Parathyroid adenoma (tissue), 2 donors: ENCODE data around the gene MCTS1.

Experiments used
- H2AFZ ChIP-seq: fragments of 300-600 bp; sonication (generic); one replicate; pipeline ENCODE4 v1.7.0; 2017; ENCODE audit warnings: antibody characterized with exemption, mild to moderate bottlenecking
- H3K27ac ChIP-seq: fragments of 300-600 bp; sonication (generic); one replicate; pipeline ENCODE4 v1.7.0; 2017
- H3K27me3 ChIP-seq: fragments of 300-600 bp; sonication (generic); one replicate; pipeline ENCODE4 v1.7.0; 2017; ENCODE audit warnings: low read length; ENCODE audit not compliant: control insufficient read depth, insufficient read depth
- H3K36me3 ChIP-seq: fragments of 300-600 bp; sonication (generic); one replicate; pipeline ENCODE4 v1.7.0; 2017; ENCODE audit warnings: low read length; ENCODE audit not compliant: control insufficient read depth, insufficient read depth
- H3K4me1 ChIP-seq: fragments of 300-600 bp; sonication (generic); one replicate; pipeline ENCODE4 v1.7.0; 2017; ENCODE audit warnings: control low read depth
- H3K4me2 ChIP-seq: fragments of 300-600 bp; sonication (generic); one replicate; pipeline ENCODE4 v1.7.0; 2017; ENCODE audit warnings: low read length
- H3K4me3 ChIP-seq: fragments of 300-600 bp; sonication (generic); one replicate; pipeline ENCODE4 v1.7.0; 2017; ENCODE audit warnings: low read depth, low read length
- H3K79me2 ChIP-seq: fragments of 300-600 bp; sonication (generic); one replicate; pipeline ENCODE4 v1.7.0; 2017; ENCODE audit warnings: control low read depth
- H3K9ac ChIP-seq: fragments of 300-600 bp; sonication (generic); one replicate; pipeline ENCODE4 v1.7.0; 2017; ENCODE audit warnings: mild to moderate bottlenecking
- H3K9me3 ChIP-seq: fragments of 300-600 bp; sonication (generic); one replicate; pipeline ENCODE4 v1.7.0; 2017; ENCODE audit warnings: low read length; ENCODE audit not compliant: control insufficient read depth
- CTCF ChIP-seq: fragments of 300-600 bp; sonication (generic); IDR thresholded peaks from one replicate; pipeline ENCODE4 v1.7.0; 2017; ENCODE audit warnings: antibody characterized with exemption, mild to moderate bottlenecking
- donor health status: primary hyperparathyroidism.

The MCTS1 gene

GRCh38 chrX:120617996-120618630 lies 14.2 kb downstream of the MCTS1 start:
- no peaks in the 10 kb centered on the region for H3K4me1 ChIP-seq
- no peaks in the 10 kb centered on the region for H3K79me2 ChIP-seq
- TF ChIP-seq CTCF, result no peak

GRCh38 chrX:120625371-120625770 lies 21.5 kb downstream of the MCTS1 start:
- no peak overlapping the region for H3K9ac ChIP-seq
- no peak overlapping the region for H3K4me2 ChIP-seq
- H3K79me2 ChIP-seq, result no peaks in the 10 kb centered on the region
- no peak overlapping the region for H2AFZ ChIP-seq
- H3K4me1 ChIP-seq, result peaks cover 4% of the 10 kb centered on the region
- H3K4me3 ChIP-seq, result no peak overlapping the region
- TF ChIP-seq CTCF, result no peak
- no peaks in the 10 kb centered on the region for H3K27me3 ChIP-seq
- no peak overlapping the region for H3K27ac ChIP-seq
- no peaks in the 10 kb centered on the region for H3K9me3 ChIP-seq
- H3K36me3 ChIP-seq, result no peaks in the 10 kb centered on the region

More at GRCh38 chrX:120617996-120618630, 14.2 kb downstream of the MCTS1 start:
- H3K27me3 ChIP-seq, result no peaks in the 10 kb centered on the region
- H3K36me3 ChIP-seq, result no peaks in the 10 kb centered on the region
- H3K9ac ChIP-seq, result no peak overlapping the region
- H3K4me3 ChIP-seq, result no peak overlapping the region
- H3K9me3 ChIP-seq, result no peaks in the 10 kb centered on the region
- H2AFZ ChIP-seq, result no peak overlapping the region
- no peak overlapping the region for H3K4me2 ChIP-seq
- H3K27ac ChIP-seq, result no peak overlapping the region

GRCh38 chrX:120629667-120630537 lies 26.0 kb downstream of the MCTS1 start, which contains the start of gene C1GALT1C1:
Gene C1GALT1C1, minus strand, starts transcription at chrX:120630054. Its CDS starts 2,888 bp downstream, at chrX:120627166.
- H3K4me2 ChIP-seq, result peak within 1 kb of the TSS; percentile 78
- peak within 1 kb of the TSS; percentile 43 for H3K9ac ChIP-seq
- peak within 1 kb of the TSS; percentile 89 for H3K27ac ChIP-seq
- TF ChIP-seq CTCF, result no peak
- peak within 1 kb of the TSS; percentile 85 for H3K4me3 ChIP-seq
- no peaks in the 10 kb centered on the region for H3K27me3 ChIP-seq
- H3K79me2 ChIP-seq, result no peaks in the 10 kb centered on the region
- no peaks in the 10 kb centered on the region for H3K36me3 ChIP-seq
- peaks cover 5% of the 10 kb centered on the region for H3K4me1 ChIP-seq
- H2AFZ ChIP-seq, result peak within 1 kb of the TSS; percentile 89
- H3K9me3 ChIP-seq, result no peaks in the 10 kb centered on the region

DNA sequence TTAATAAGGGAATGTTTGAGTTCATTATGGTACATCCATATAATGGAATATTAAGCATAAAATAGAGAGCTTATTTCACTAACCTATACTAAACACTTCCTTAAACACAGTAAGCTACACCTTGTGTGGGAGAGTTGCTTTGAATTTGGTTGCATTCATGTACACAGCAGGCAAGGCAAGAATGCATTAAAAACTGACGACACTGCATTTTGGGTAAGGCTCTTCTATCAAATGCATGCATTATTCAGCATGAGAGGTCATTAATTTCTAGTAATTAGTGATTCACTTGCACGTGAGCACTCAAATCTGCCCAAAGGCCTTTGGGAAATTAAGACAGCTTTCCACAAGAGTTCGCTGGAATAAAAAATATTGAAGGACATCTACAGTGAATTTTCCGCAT lies 34.7 kb downstream of the MCTS1 start:
- TF ChIP-seq CTCF, result no peak
- Histone ChIP-seq H3K4me3 (no peak overlapping the region), H3K9me3 (no peaks in the 10 kb centered on the region), H3K36me3 (no peaks in the 10 kb centered on the region), H3K27me3 (no peaks in the 10 kb centered on the region), H3K79me2 (no peaks in the 10 kb centered on the region), H3K9ac (no peak overlapping the region), H3K4me1 (no peaks in the 10 kb centered on the region), H3K27ac (no peak overlapping the region), H2AFZ (no peak overlapping the region), H3K4me2 (no peak overlapping the region)
